Cardiac muscle cell (in vitro differentiated cells and primary cell): Measurements from ENCODE around the gene ANKS1A. TPM values are rescaled to one million over a fixed set of nuclear protein-coding genes. Genes with fewer than 3 reads are reported as not detected.

Source experiments
- DNase-seq, 2 donors: peaks; one replicate each; pipeline versions ENCODE4 v3.0.0 to v3.0.0-alpha.2; 2010 to 2017; ENCODE audit warnings: low read depth in 1 of 2, low spot score in 1 of 2
- H3K27ac ChIP-seq: fragments of 200-600 bp; sonication (generic); 2 replicates; pipeline ENCODE4 v1.5.1; 2016
- H3K27me3 ChIP-seq: fragments of 200-600 bp; sonication (generic); 2 replicates; pipeline ENCODE4 v1.6.0; 2016; ENCODE audit warnings: control low read depth
- H3K36me3 ChIP-seq: fragments of 200-600 bp; sonication (generic); 2 replicates; pipeline ENCODE4 v1.5.1; 2016; ENCODE audit warnings: control low read depth
- H3K4me1 ChIP-seq: fragments of 200-600 bp; sonication (generic); 2 replicates; pipeline ENCODE4 v1.8.1; 2017; ENCODE audit warnings: low read depth, mild to moderate bottlenecking, mixed run types
- H3K4me3 ChIP-seq: fragments of 200-600 bp; sonication (generic); 2 replicates; pipeline ENCODE4 v1.5.1; 2016; ENCODE audit warnings: mild to moderate bottlenecking
- H3K9me3 ChIP-seq: fragments of 200-600 bp; sonication (generic); 2 replicates; pipeline ENCODE4 v1.5.1; 2017; ENCODE audit warnings: low read depth, mild to moderate bottlenecking, control low read depth
- polyA plus RNA-seq: library from polyadenylated mRNA; unstranded; fragments of >200 nt; fragmentation: Nextera tagmentation; extraction: Ambion mirVana; gene quantifications from 2 replicates; pipeline ENCODE4 v1.2.1, GENCODE V29; 2016
- total RNA-seq: library from RNA; depleted of rRNA; stranded (reverse); fragments of >200 nt; gene quantifications from 2 replicates; pipeline ENCODE4 v1.2.3, GENCODE V29; 2016
- TF ChIP-seq, protein P1 (sequence below): IDR thresholded peaks from 2 replicates; pipeline ENCODE4 v1.5.1; 2012; ENCODE audit warnings: low read depth, mild to moderate bottlenecking, low read length

ANKS1A gene
- total and polyA plus RNA-seq, 2 experiments from 2014 or later: 11.3 to 27.2 TPM

- Histone ChIP-seq H3K4me1 (no peaks in the 10 kb centered on the region), H3K4me3 (no peak overlapping the region), H3K27ac (no peak overlapping the region), H3K9me3 (no peaks in the 10 kb centered on the region), H3K27me3 (no peaks in the 10 kb centered on the region), H3K36me3 (no peaks in the 10 kb centered on the region)
- DNase-seq: peak in 1 of 2 donors; percentile 76
- TF ChIP-seq, protein P1, sequence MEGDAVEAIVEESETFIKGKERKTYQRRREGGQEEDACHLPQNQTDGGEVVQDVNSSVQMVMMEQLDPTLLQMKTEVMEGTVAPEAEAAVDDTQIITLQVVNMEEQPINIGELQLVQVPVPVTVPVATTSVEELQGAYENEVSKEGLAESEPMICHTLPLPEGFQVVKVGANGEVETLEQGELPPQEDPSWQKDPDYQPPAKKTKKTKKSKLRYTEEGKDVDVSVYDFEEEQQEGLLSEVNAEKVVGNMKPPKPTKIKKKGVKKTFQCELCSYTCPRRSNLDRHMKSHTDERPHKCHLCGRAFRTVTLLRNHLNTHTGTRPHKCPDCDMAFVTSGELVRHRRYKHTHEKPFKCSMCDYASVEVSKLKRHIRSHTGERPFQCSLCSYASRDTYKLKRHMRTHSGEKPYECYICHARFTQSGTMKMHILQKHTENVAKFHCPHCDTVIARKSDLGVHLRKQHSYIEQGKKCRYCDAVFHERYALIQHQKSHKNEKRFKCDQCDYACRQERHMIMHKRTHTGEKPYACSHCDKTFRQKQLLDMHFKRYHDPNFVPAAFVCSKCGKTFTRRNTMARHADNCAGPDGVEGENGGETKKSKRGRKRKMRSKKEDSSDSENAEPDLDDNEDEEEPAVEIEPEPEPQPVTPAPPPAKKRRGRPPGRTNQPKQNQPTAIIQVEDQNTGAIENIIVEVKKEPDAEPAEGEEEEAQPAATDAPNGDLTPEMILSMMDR: no peak
Measured at GRCh38 chr6:34900321-34901031, 11.4 kb downstream of the ANKS1A start.

DNA sequence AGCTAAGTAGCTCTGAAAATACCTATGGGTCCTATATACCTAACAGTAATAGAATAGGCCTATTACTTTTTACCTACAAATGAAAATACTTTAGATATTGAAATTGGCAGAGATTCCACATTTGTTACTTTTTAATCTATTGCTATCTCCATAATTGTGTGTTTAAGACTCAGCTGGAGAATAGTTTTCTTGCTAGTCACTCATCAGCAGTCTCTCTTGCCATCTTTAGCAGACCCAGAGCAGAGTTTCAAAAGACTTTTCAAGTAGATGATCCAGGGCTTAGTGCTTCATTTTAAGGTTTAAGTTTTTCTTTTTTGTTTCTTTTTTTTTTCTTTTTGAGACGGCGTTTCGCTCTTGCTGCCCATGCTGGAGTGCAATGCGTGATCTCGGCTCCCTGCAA lies 12.9 kb downstream of the ANKS1A start:
- no peaks in the 10 kb centered on the region for H3K4me1 ChIP-seq
- H3K9me3 ChIP-seq: no peaks in the 10 kb centered on the region
- TF ChIP-seq, protein P1: no peak
- H3K27me3 ChIP-seq: no peaks in the 10 kb centered on the region
- peak in 1 of 2 donors; percentile 53 for DNase-seq
- no peaks in the 10 kb centered on the region for H3K36me3 ChIP-seq
- no peak overlapping the region for H3K27ac ChIP-seq
- no peak overlapping the region for H3K4me3 ChIP-seq

DNA sequence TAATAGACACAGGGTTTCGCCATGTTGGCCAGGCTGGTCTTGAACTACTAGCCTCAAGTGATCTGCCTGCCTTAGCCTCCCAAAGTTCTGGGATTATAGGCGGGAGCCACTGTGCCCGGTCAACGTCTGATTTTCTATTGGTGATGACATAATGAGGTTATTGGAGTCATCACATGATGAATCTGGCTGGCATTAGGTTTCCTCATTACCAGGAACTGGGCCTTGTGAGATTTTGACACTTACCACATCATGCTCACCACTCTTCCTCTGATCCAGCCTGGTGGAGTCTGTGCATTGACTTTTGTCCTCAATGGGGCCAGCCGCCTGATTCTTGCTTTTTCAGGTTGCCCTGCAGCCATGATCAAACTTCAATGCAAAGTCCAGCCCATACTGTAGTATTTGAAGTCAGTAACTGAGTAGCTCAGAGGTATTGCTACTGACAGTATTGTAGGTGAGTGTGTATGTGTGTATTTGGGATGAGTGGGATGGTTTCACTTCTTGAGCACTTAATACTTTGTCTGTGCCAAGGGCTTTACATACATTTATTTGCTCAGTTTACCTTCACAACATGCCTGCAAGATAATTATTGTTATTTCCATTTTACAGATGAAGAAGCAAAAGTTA lies 16.0 kb downstream of the ANKS1A start:
- no peak overlapping the region for H3K27ac ChIP-seq

GRCh38 chr6:34906826-34907225 lies 17.8 kb downstream of the ANKS1A start:
- Histone ChIP-seq H3K36me3 (no peaks in the 10 kb centered on the region), H3K4me3 (no peak overlapping the region), H3K4me1 (no peaks in the 10 kb centered on the region), H3K27ac (no peak overlapping the region), H3K27me3 (no peaks in the 10 kb centered on the region), H3K9me3 (no peaks in the 10 kb centered on the region)
- TF ChIP-seq, protein P1: no peak
- no peak for DNase-seq

More for the DNA sequence above, 16.0 kb downstream of the ANKS1A start:
- no peaks in the 10 kb centered on the region for H3K36me3 ChIP-seq
- TF ChIP-seq, protein P1: no peak
- no peak for DNase-seq
- H3K27me3 ChIP-seq: no peaks in the 10 kb centered on the region
- no peaks in the 10 kb centered on the region for H3K4me1 ChIP-seq
- no peak overlapping the region for H3K4me3 ChIP-seq
- H3K9me3 ChIP-seq: no peaks in the 10 kb centered on the region

- H3K4me3 ChIP-seq: no peak overlapping the region
- no peak overlapping the region for H3K27ac ChIP-seq
- no peaks in the 10 kb centered on the region for H3K27me3 ChIP-seq
- no peaks in the 10 kb centered on the region for H3K4me1 ChIP-seq
- no peaks in the 10 kb centered on the region for H3K9me3 ChIP-seq
- DNase-seq: no peak
- H3K36me3 ChIP-seq: no peaks in the 10 kb centered on the region
- TF ChIP-seq, protein P1: no peak
Measured at GRCh38 chr6:34908194-34908593, 19.1 kb downstream of the ANKS1A start.
